NT2/D1 (cell line): ENCODE measurements around the gene SPAAR.

Source experiments
- SUZ12 ChIP-seq: IDR thresholded peaks from 2 replicates; pipeline ENCODE4 v1.6.1; 2011; ENCODE audit not compliant: insufficient read length, insufficient read depth; ENCODE audit errors: extremely low read depth
- ZNF274 ChIP-seq: IDR thresholded peaks from 2 replicates; pipeline ENCODE4 v1.6.1; 2011; ENCODE audit warnings: mild to moderate bottlenecking, low read depth, low read length

DNA sequence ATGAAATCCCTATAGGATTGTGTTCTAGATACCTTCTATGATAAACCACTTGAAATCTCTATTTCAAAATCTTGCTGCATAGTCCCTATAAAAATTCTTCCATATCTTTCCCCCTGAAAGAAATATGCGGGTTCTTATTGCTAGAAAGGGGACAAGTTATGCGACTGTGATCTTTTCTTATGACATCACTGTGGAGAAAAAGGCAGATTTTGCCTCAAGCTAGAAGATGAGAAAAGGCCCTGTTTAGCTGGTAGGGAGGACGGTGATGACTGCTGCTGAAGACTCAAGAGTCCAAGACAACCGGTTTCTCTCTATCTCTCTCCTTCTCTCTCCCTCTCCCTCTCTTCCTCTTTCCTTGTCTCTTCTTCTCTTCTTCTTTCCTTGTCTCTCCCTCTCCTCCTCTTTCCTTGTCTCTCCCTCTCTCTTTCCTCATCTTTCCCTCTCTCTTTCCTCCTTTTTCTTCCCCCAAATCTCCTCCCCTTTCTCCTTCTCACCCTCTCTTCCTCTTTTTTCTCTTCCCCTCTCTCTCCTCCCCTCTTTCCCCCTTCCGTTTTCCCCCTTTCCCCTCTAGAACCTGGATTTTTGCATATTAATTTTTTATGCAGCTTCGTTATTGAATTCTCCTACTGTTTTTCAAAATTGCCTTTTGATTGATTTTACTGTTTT lies 43.4 kb downstream of the SPAAR start:
- no peak for TF ChIP-seq ZNF274
- no peak for TF ChIP-seq SUZ12
